ENCODE data around the gene MAN1C1. TPM values are rescaled to one million over a fixed set of nuclear protein-coding genes. Genes with fewer than 3 reads are reported as not detected.

MAN1C1 gene
- total RNA-seq, 1 donor from 2014 or later: 0.20 TPM

GRCh38 chr1:25831569-25832196 is 215.1 kb downstream of the MAN1C1 start:
- intact Hi-C loops (cut with micrococcal nuclease): no loop called here
- H3K36me3 Mint-ChIP-seq (ENCODE audit: low read depth): peaks cover 83% of the 10 kb centered on the region
- no peak for TF ChIP-seq CTCF (IDR thresholded peaks at IDR 0.05)
- ATAC-seq (ENCODE audit: low read depth) (no peak), DNase-seq (no peak)
- H3K4me1 Mint-ChIP-seq: no peaks in the 10 kb centered on the region
- no peaks in the 10 kb centered on the region for H3K9me3 Mint-ChIP-seq
- H3K27me3 Mint-ChIP-seq: no peaks in the 10 kb centered on the region
- ChIA-PET POLR2A (interaction anchor here (1.0 to 1.2 kb wide), 2 partner anchors 12 to 171 kb away, joined by 3 to 4 read pairs; partner anchors contain the start of gene MTFR1L), CTCF (interaction anchor here (0.5 kb wide), 1 partner anchor 148 kb away, joined by 3 read pairs; no protein-coding TSS in a partner anchor)
- H3K4me3 Mint-ChIP-seq: no peak overlapping the region
- H3K27ac Mint-ChIP-seq: no peak overlapping the region

GRCh38 chr1:25832336-25833037 is 215.9 kb downstream of the MAN1C1 start:
- DNase-seq (no peak), ATAC-seq (ENCODE audit: low read depth) (no peak)
- TF ChIP-seq CTCF (IDR thresholded peaks at IDR 0.05): no peak
- Mint-ChIP-seq H3K4me1 (no peaks in the 10 kb centered on the region), H3K4me3 (no peak overlapping the region), H3K27ac (no peak overlapping the region), H3K27me3 (no peaks in the 10 kb centered on the region), H3K9me3 (no peaks in the 10 kb centered on the region), H3K36me3 (ENCODE audit: low read depth) (peaks cover 75% of the 10 kb centered on the region)
- ChIA-PET POLR2A (no interaction called here), CTCF (no interaction called here)
- intact Hi-C loops (cut with micrococcal nuclease): no loop called here

- Mint-ChIP-seq H3K9me3 (no peaks in the 10 kb centered on the region), H3K4me1 (no peaks in the 10 kb centered on the region), H3K27ac (no peak overlapping the region), H3K27me3 (no peaks in the 10 kb centered on the region), H3K4me3 (no peak overlapping the region), H3K36me3 (ENCODE audit: low read depth) (peaks cover 68% of the 10 kb centered on the region)
- TF ChIP-seq CTCF (IDR thresholded peaks at IDR 0.05): no peak
- CTCF ChIA-PET: no interaction called here
- no peak for DNase-seq
- ATAC-seq (ENCODE audit: low read depth): no peak
- intact Hi-C loops (cut with micrococcal nuclease): no loop called here
- POLR2A ChIA-PET: no interaction called here
These were observed 216.6 kb downstream of the MAN1C1 start for GRCh38 chr1:25833158-25833557.

Other genes starting within 250 kb of the MAN1C1 start
- not detected in 2 replicates for gene RHCE, start 196.0 kb upstream of the MAN1C1 start, total RNA-seq
- gene MACO1, start 185.9 kb upstream of the MAN1C1 start, total RNA-seq: 17.1 and 19.7 TPM in 2 replicates
- 8.7 and 10.8 TPM in 2 replicates for gene LDLRAP1, start 73.2 kb upstream of the MAN1C1 start, total RNA-seq
- 13.5 and 15.1 TPM in 2 replicates for gene SELENON, start 183.4 kb downstream of the MAN1C1 start, total RNA-seq
- 34.6 and 35.3 TPM in 2 replicates for gene MTFR1L, start 203.2 kb downstream of the MAN1C1 start, total RNA-seq
- gene AUNIP, start 242.7 kb downstream of the MAN1C1 start, total RNA-seq: 0.42 and 0.64 TPM in 2 replicates